HepG2 (cell line): ENCODE measurements around the gene IL27RA. TPM values are rescaled to one million over a fixed set of nuclear protein-coding genes. Genes with fewer than 3 reads are reported as not detected.

ENCODE experiments used
- ATF7 ChIP-seq, 2 experiments: fragments of 450-650 bp in 1 of 2; sonication (generic) in 1 of 2; formaldehyde crosslinking in 1 of 2; IDR thresholded peaks; 2 replicates each; pipeline versions ENCODE4 v1.4.0 to v1.6.1; 2016 to 2020; ENCODE audit warnings: antibody characterized with exemption in 1 of 2, mild to moderate bottlenecking in 1 of 2, missing genetic modification reagents in 1 of 2
- EHMT2 ChIP-seq: fragments of 200-600 bp; sonication (generic); IDR thresholded peaks from 2 replicates; pipeline ENCODE4 v1.7.0; 2017; ENCODE audit warnings: antibody characterized with exemption, low read depth, low read length, borderline replicate concordance
- FIP1L1 ChIP-seq: fragments of 200-400 bp; formaldehyde crosslinking; IDR thresholded peaks from 2 replicates; pipeline ENCODE4 v1.6.1; 2018; ENCODE audit warnings: low read depth, mild to moderate bottlenecking, low read length, moderate library complexity, borderline replicate concordance; ENCODE audit not compliant: insufficient read depth
- PHB2 ChIP-seq: fragments of 450-650 bp; IDR thresholded peaks from 2 replicates; pipeline ENCODE4 v1.6.1; 2018; ENCODE audit not compliant: partially characterized antibody
- REXO4 ChIP-seq: sonication (generic); formaldehyde crosslinking; IDR thresholded peaks from 2 replicates; pipeline ENCODE4 v1.8.0; 2022; ENCODE audit warnings: missing genetic modification reagents, mild to moderate bottlenecking, borderline replicate concordance
- RXRA ChIP-seq: sonication (generic); formaldehyde crosslinking; IDR thresholded peaks from 2 replicates; pipeline ENCODE4 v1.5.1; 2020; ENCODE audit warnings: missing genetic modification reagents
- SAFB2 ChIP-seq: sonication (generic); formaldehyde crosslinking; IDR thresholded peaks from 2 replicates; pipeline ENCODE4 v1.5.1; 2020; ENCODE audit warnings: missing genetic modification reagents, low read depth, mild to moderate bottlenecking, borderline replicate concordance
- SRY ChIP-seq: sonication (generic); formaldehyde crosslinking; IDR thresholded peaks from 2 replicates; pipeline ENCODE4 v1.8.0; 2022; ENCODE audit warnings: mild to moderate bottlenecking, missing genetic modification reagents
- ZNF207 ChIP-seq: fragments of 450-650 bp; IDR thresholded peaks from 2 replicates; pipeline ENCODE4 v1.6.1; 2016; ENCODE audit warnings: antibody characterized with exemption, borderline replicate concordance
- ZNF543 ChIP-seq: sonication (generic); formaldehyde crosslinking; IDR thresholded peaks from 2 replicates; pipeline ENCODE4 v1.4.0; 2020; ENCODE audit warnings: mild to moderate bottlenecking, missing genetic modification reagents
- ZNF546 ChIP-seq: sonication (generic); formaldehyde crosslinking; conservative IDR thresholded peaks from 2 replicates; pipeline ENCODE4 v1.8.1; 2023; ENCODE audit warnings: mild to moderate bottlenecking, missing genetic modification reagents
- ZNF747 ChIP-seq: sonication (generic); formaldehyde crosslinking; IDR thresholded peaks from 2 replicates; pipeline ENCODE4 v1.8.1; 2023; ENCODE audit warnings: missing genetic modification reagents, mild to moderate bottlenecking, borderline replicate concordance
- ZNF766 ChIP-seq: sonication (generic); formaldehyde crosslinking; IDR thresholded peaks from 2 replicates; pipeline ENCODE4 v1.5.0; 2020; ENCODE audit warnings: missing genetic modification reagents, borderline replicate concordance
- polyA plus RNA-seq, 8 experiments: library from polyadenylated mRNA; depleted of rRNA in 3 of 8; stranded (reverse) in 7 of 8; unstranded in 1 of 8; fragments of >200 nt; fragmentation: Illumina TruSeq in 4 of 8; extraction: Trizol in 4 of 8; gene quantifications; 2 replicates each; pipeline versions ENCODE4 v1.2.1 to v1.2.3, GENCODE V29; 2011 to 2016; ENCODE audit warnings: low read depth in 4 of 8, missing spikeins in 1 of 8, mixed read lengths in 1 of 8; ENCODE audit not compliant: insufficient read depth in 1 of 8
- total RNA-seq, 5 experiments: library from RNA; depleted of rRNA; stranded (reverse); fragments of >200 nt; fragmentation: Illumina TruSeq; extraction: Trizol; gene quantifications; 2 replicates each; pipeline ENCODE4 v1.2.3, GENCODE V29; 2016; ENCODE audit warnings: low read depth in 1 of 5
- TF ChIP-seq, protein P1 (sequence below): sonication (generic); formaldehyde crosslinking; IDR thresholded peaks from 2 replicates; pipeline ENCODE4 v1.9.0; 2021; ENCODE audit warnings: missing genetic modification reagents, borderline replicate concordance
- TF ChIP-seq, protein P2 (sequence below): sonication (generic); formaldehyde crosslinking; IDR thresholded peaks from 2 replicates; pipeline ENCODE4 v1.9.0; 2021; ENCODE audit warnings: missing genetic modification reagents, mild to moderate bottlenecking, borderline replicate concordance
- TF ChIP-seq, protein P3 (sequence below), 2 experiments: sonication (generic) in 1 of 2; formaldehyde crosslinking in 1 of 2; IDR thresholded peaks; 2 replicates each; pipeline versions ENCODE4 v1.4.0 to v1.6.1; 2018 to 2020; ENCODE audit warnings: missing genetic modification reagents in 2 of 2, borderline replicate concordance in 1 of 2, low read depth in 1 of 2, mild to moderate bottlenecking in 1 of 2, missing biosample characterization in 1 of 2
- TF ChIP-seq, protein P4 (sequence below): sonication (generic); formaldehyde crosslinking; IDR thresholded peaks from 2 replicates; pipeline ENCODE4 v1.8.1; 2022; ENCODE audit warnings: low read depth, mild to moderate bottlenecking, missing genetic modification reagents

The IL27RA gene
- total and polyA plus RNA-seq, 2 of the 13 experiments (the other 11 are each of a cell fraction or from before 2014, with no cell fraction given) = 3.5 to 8.1 TPM

DNA sequence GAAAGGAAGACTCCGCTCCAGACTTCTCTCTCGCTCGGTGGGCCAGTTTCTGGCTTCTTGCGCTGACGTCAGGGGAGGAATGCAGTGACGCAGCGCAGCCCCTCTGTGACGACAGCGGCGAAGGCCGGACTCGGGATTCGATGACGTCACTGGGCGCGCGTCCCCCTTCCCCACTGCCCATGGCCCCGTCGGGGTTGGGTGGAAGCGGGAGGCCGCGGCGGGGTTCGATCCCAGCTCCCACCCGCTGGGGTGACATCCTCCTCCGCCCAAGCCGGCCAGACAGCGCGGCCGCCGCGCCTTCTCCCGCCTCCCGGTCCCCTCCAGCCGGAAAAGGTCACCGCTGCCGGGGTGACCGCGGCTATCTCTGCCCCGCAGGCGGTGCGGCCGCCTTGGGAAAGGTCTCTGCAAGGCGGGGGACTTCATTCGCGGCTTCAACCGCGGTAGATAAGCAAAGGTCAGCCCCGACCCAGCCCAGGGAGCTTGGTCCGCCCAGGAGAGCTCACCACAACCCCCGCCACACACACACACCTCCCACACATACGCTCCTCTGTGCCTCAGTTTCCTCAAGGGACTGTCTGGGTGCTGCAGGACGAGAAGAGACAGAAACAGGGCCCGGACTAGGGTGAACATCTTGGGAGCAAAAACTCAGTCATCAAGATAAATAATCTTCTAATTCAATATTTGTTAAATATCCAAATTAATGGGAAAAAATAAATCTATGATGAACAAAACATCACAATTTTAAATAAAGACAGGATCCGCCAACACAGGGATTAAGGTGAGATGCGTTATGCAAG, 24.6 kb upstream of the IL27RA start (continued):
- TF ChIP-seq, protein P1, sequence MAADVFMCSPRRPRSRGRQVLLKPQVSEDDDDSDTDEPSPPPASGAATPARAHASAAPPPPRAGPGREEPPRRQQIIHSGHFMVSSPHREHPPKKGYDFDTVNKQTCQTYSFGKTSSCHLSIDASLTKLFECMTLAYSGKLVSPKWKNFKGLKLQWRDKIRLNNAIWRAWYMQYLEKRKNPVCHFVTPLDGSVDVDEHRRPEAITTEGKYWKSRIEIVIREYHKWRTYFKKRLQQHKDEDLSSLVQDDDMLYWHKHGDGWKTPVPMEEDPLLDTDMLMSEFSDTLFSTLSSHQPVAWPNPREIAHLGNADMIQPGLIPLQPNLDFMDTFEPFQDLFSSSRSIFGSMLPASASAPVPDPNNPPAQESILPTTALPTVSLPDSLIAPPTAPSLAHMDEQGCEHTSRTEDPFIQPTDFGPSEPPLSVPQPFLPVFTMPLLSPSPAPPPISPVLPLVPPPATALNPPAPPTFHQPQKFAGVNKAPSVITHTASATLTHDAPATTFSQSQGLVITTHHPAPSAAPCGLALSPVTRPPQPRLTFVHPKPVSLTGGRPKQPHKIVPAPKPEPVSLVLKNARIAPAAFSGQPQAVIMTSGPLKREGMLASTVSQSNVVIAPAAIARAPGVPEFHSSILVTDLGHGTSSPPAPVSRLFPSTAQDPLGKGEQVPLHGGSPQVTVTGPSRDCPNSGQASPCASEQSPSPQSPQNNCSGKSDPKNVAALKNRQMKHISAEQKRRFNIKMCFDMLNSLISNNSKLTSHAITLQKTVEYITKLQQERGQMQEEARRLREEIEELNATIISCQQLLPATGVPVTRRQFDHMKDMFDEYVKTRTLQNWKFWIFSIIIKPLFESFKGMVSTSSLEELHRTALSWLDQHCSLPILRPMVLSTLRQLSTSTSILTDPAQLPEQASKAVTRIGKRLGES (CRISPR knock-in tag) = no peak
- TF ChIP-seq REXO4 (CRISPR knock-in tag) = no peak
- TF ChIP-seq ZNF207 = no peak
- no peak for TF ChIP-seq ZNF766
- peak; percentile 72; the same call in 1 of the 2 replicates for TF ChIP-seq RXRA (CRISPR knock-in tag)
- TF ChIP-seq FIP1L1 = no peak
- TF ChIP-seq SRY (CRISPR knock-in tag) = 0 out of 2 replicates have a peak, but pooled peaks have one; percentile 42
- TF ChIP-seq, protein P2, sequence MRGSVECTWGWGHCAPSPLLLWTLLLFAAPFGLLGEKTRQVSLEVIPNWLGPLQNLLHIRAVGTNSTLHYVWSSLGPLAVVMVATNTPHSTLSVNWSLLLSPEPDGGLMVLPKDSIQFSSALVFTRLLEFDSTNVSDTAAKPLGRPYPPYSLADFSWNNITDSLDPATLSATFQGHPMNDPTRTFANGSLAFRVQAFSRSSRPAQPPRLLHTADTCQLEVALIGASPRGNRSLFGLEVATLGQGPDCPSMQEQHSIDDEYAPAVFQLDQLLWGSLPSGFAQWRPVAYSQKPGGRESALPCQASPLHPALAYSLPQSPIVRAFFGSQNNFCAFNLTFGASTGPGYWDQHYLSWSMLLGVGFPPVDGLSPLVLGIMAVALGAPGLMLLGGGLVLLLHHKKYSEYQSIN = no peak
- TF ChIP-seq, protein P3, sequence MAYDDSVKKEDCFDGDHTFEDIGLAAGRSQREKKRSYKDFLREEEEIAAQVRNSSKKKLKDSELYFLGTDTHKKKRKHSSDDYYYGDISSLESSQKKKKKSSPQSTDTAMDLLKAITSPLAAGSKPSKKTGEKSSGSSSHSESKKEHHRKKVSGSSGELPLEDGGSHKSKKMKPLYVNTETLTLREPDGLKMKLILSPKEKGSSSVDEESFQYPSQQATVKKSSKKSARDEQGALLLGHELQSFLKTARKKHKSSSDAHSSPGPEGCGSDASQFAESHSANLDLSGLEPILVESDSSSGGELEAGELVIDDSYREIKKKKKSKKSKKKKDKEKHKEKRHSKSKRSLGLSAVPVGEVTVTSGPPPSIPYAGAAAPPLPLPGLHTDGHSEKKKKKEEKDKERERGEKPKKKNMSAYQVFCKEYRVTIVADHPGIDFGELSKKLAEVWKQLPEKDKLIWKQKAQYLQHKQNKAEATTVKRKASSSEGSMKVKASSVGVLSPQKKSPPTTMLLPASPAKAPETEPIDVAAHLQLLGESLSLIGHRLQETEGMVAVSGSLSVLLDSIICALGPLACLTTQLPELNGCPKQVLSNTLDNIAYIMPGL (CRISPR knock-in tag; IDR thresholded peaks at IDR 0.05; ENCODE audit: borderline replicate concordance in 1 of 2, low read depth in 1 of 2) = peak; percentile 83 to 84; a peak in 3 of 4 replicates
- no peak for TF ChIP-seq ZNF543 (CRISPR knock-in tag)
- no peak for TF ChIP-seq PHB2
- no peak for TF ChIP-seq EHMT2
- peak; percentile 76 for TF ChIP-seq ZNF546
- peak; percentile 100 for TF ChIP-seq ATF7 (IDR thresholded peaks at IDR 0.05)
- TF ChIP-seq ATF7 (CRISPR knock-in tag; IDR thresholded peaks at IDR 0.05) = peak; percentile 100
- peak; percentile 71; the same call in 1 of the 2 replicates for TF ChIP-seq SAFB2 (CRISPR knock-in tag)
- TF ChIP-seq, protein P4, sequence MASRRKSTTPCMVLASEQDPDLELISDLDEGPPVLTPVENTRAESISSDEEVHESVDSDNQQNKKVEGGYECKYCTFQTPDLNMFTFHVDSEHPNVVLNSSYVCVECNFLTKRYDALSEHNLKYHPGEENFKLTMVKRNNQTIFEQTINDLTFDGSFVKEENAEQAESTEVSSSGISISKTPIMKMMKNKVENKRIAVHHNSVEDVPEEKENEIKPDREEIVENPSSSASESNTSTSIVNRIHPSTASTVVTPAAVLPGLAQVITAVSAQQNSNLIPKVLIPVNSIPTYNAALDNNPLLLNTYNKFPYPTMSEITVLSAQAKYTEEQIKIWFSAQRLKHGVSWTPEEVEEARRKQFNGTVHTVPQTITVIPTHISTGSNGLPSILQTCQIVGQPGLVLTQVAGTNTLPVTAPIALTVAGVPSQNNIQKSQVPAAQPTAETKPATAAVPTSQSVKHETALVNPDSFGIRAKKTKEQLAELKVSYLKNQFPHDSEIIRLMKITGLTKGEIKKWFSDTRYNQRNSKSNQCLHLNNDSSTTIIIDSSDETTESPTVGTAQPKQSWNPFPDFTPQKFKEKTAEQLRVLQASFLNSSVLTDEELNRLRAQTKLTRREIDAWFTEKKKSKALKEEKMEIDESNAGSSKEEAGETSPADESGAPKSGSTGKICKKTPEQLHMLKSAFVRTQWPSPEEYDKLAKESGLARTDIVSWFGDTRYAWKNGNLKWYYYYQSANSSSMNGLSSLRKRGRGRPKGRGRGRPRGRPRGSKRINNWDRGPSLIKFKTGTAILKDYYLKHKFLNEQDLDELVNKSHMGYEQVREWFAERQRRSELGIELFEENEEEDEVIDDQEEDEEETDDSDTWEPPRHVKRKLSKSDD (CRISPR knock-in tag) = peak; percentile 99
- peak; percentile 76; the same call in 1 of the 2 replicates for TF ChIP-seq ZNF747
